Measurements from ENCODE around the gene LARP4B.

The LARP4B gene

DNA sequence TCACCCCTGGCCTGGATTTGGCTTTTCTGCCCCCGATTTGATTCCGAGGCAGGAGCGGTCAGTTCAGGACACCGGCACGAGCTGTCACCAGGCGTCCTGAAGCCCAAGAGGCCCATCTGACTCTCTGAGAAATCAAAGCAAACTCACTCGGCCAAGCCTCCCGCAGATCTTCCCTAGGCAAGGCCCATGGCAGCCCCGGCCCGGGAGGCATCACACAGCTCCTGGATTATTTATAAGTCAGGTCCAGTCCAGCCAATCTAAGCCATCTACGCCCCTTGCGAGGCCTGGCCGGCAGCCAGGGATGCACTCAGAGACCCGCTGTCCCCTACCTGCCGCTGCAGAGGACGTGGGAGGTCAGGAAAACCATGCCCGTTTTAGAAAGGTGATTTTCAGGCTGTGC, 154.7 kb downstream of the LARP4B start:
- in situ Hi-C loops (cut with MboI; ENCODE audit: low pct_unique_long_range_greater_than_20kb, low sequenced_read_pairs, unreplicated experiment) = no loop called here
- no peak for TF ChIP-seq CTCF (IDR thresholded peaks at IDR 0.05; ENCODE audit: extremely low read depth, insufficient read depth, missing control alignments)
- peak; percentile 17 for DNase-seq (ENCODE audit: low spot score)

GRCh38 chr10:775245-776075, 156.0 kb downstream of the LARP4B start:
- in situ Hi-C loops (cut with MboI; ENCODE audit: low pct_unique_long_range_greater_than_20kb, low sequenced_read_pairs, unreplicated experiment) = no loop called here
- DNase-seq (ENCODE audit: low spot score) = peak; percentile 17
- no peak for TF ChIP-seq CTCF (IDR thresholded peaks at IDR 0.05; ENCODE audit: extremely low read depth, insufficient read depth, missing control alignments)

DNA sequence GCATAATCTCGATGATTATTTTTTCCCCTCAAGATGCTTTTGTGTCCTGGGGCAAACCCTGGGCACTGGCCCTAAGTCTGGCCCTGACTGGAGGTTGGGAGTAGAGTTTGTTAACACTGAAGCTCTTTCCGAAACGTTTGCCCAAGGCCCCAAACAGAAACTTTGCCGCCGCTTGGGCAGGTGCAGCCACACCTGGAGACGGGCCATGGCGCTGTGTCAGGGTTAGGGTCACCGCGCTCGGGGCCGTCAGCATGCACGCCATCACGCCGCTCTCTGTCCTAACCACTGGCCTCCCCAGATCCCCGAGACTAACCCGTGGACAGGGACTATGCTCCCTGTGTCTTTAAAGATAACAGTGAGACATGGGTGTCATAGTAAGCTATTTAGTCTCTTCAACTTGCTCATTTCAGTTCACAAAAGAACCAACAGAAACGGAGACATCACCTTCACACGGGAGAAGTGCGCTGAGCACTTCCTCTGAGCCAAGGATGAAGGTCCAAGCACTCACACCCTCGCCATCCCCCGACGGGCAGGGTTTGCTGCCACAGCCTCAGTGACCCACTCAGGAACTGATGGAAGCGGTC, 156.8 kb downstream of the LARP4B start:
- TF ChIP-seq CTCF (IDR thresholded peaks at IDR 0.05; ENCODE audit: extremely low read depth, insufficient read depth, missing control alignments) = no peak
- in situ Hi-C loops (cut with MboI; ENCODE audit: low pct_unique_long_range_greater_than_20kb, low sequenced_read_pairs, unreplicated experiment) = no loop called here
- peak; percentile 20 for DNase-seq (ENCODE audit: low spot score)

- TF ChIP-seq CTCF (IDR thresholded peaks at IDR 0.05; ENCODE audit: extremely low read depth, insufficient read depth, missing control alignments) = no peak
- in situ Hi-C loops (cut with MboI; ENCODE audit: low pct_unique_long_range_greater_than_20kb, low sequenced_read_pairs, unreplicated experiment) = no loop called here
- DNase-seq (ENCODE audit: low spot score) = no peak
Measured at GRCh38 chr10:774223-774622, 157.3 kb downstream of the LARP4B start.

DNA sequence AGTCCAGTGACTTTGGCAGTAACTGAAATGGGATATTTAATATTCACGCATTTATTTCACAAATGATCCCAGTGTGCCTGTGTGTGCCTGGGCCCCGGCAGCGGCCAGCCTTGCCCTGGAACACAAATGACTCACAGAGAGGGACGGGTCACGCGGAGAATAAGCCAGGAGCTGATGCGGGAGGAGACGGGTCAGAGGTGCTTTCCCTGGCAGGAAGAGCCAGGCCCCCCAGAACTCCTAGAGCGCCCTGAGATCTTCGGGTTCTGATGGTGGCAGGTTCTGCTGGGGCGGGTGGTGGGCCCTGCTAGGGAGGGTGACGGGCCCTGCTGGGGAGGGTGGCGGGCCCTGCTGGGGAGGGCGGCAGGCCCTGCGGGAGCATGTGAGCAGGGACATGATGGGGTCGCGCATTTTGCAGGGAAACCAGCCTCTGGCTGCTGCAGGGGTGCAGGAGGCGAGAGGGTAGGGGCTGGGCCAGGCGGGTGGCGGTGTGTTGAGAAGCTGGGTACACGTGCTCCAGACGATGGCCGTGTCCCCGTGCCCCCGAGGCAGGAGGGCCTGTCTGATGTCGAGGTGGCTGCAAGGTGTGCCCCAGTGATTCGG, 157.8 kb downstream of the LARP4B start:
- DNase-seq (ENCODE audit: low spot score) = peak; percentile 28
- no peak for TF ChIP-seq CTCF (IDR thresholded peaks at IDR 0.05; ENCODE audit: extremely low read depth, insufficient read depth, missing control alignments)
- in situ Hi-C loops (cut with MboI; ENCODE audit: low pct_unique_long_range_greater_than_20kb, low sequenced_read_pairs, unreplicated experiment) = no loop called here

GRCh38 chr10:772227-772637, 159.3 kb downstream of the LARP4B start:
- peak; percentile 17 for DNase-seq (ENCODE audit: low spot score)
- no peak for TF ChIP-seq CTCF (IDR thresholded peaks at IDR 0.05; ENCODE audit: extremely low read depth, insufficient read depth, missing control alignments)
- in situ Hi-C loops (cut with MboI; ENCODE audit: low pct_unique_long_range_greater_than_20kb, low sequenced_read_pairs, unreplicated experiment) = no loop called here
